ENCODE data around the gene GRAMD1B. TPM values are rescaled to one million over a fixed set of nuclear protein-coding genes. Genes with fewer than 3 reads are reported as not detected.
"Not testable (repeated sequence)": the region's sequence is repeated elsewhere in the genome, so short reads cannot be mapped to it uniquely, and the experiment has no call there.

GRAMD1B gene
- total RNA-seq, 4 donors from 2014 or later = under 0.01 to 6.5 (median 3.7) TPM

DNA sequence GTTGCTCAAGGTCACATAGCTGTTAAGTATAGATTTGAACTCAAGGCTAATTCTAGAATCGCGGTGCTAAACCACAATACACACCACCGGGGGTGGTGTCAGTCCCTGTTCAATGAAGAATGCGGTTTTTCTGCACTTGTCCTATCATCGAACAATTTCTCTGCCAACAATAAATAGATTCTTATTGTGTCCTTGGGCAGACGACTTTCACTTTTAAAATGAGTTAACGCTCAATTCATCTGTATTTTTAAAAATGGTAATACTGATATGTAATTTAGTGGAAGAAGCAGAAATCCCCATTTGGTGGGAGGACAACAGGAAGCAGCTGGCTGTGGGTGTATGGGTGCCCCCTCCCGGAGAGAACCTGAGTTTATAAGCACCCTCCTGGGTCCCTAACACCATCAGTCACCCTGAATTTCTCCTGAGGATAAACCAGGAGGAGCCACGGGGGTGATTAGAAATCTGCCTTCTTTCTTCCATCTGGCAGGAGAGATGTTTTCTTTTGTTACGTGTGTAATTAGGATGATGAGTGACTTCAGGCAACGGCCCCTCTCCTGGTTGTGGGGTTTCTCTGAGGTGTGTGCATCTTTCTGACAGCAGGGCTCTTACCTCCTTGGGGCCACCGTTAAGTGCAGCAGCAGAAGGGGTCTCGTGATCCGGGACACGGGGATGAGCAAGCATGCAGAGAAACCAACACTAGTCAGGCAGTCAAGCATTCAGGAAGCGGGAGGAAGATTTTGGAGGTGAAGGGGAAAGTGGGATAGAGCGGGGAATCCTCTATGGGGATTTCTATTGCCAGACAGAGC is 87.7 kb downstream of the GRAMD1B start:
- H3K36me3 ChIP-seq = no peaks in the 10 kb centered on the region
- no peaks in the 10 kb centered on the region for H3K4me1 ChIP-seq
- no peak overlapping the region for H3K4me3 ChIP-seq
- no peaks in the 10 kb centered on the region for H3K9me3 ChIP-seq
- intact Hi-C loops (cut with DNase I; ENCODE audit: low total_unique reads) = no loop called here
- TF ChIP-seq, protein P1, sequence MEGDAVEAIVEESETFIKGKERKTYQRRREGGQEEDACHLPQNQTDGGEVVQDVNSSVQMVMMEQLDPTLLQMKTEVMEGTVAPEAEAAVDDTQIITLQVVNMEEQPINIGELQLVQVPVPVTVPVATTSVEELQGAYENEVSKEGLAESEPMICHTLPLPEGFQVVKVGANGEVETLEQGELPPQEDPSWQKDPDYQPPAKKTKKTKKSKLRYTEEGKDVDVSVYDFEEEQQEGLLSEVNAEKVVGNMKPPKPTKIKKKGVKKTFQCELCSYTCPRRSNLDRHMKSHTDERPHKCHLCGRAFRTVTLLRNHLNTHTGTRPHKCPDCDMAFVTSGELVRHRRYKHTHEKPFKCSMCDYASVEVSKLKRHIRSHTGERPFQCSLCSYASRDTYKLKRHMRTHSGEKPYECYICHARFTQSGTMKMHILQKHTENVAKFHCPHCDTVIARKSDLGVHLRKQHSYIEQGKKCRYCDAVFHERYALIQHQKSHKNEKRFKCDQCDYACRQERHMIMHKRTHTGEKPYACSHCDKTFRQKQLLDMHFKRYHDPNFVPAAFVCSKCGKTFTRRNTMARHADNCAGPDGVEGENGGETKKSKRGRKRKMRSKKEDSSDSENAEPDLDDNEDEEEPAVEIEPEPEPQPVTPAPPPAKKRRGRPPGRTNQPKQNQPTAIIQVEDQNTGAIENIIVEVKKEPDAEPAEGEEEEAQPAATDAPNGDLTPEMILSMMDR (IDR thresholded peaks at IDR 0.05) = no peak
- DNase-seq = no peak
- H3K27me3 ChIP-seq = no peaks in the 10 kb centered on the region
- H3K27ac ChIP-seq = no peak overlapping the region

- TF ChIP-seq POLR2A (IDR thresholded peaks at IDR 0.05) = no peak
- H3K27ac ChIP-seq = no peak overlapping the region
- no peaks in the 10 kb centered on the region for H3K27me3 ChIP-seq
Measured at GRCh38 chr11:123518496-123519054, 88.5 kb downstream of the GRAMD1B start.

GRCh38 chr11:123519055-123519796 is 89.2 kb downstream of the GRAMD1B start:
- intact Hi-C loops (cut with DNase I; ENCODE audit: low total_unique reads) = no loop called here
- no peak overlapping the region for H3K27ac ChIP-seq
- H3K4me1 ChIP-seq = no peaks in the 10 kb centered on the region
- H3K36me3 ChIP-seq = no peaks in the 10 kb centered on the region
- TF ChIP-seq POLR2A (IDR thresholded peaks at IDR 0.05) = no peak
- TF ChIP-seq, protein P1 (IDR thresholded peaks at IDR 0.05) = no peak
- H3K27me3 ChIP-seq = no peaks in the 10 kb centered on the region
- DNase-seq = no peak
- H3K9me3 ChIP-seq = no peaks in the 10 kb centered on the region
- H3K4me3 ChIP-seq = no peak overlapping the region

More at GRCh38 chr11:123518496-123519054, 88.5 kb downstream of the GRAMD1B start:
- intact Hi-C loops (cut with DNase I; ENCODE audit: low total_unique reads) = no loop called here
- Histone ChIP-seq H3K4me1 (no peaks in the 10 kb centered on the region), H3K9me3 (no peaks in the 10 kb centered on the region), H3K4me3 (no peak overlapping the region), H3K36me3 (no peaks in the 10 kb centered on the region)
- no peak for DNase-seq

DNA sequence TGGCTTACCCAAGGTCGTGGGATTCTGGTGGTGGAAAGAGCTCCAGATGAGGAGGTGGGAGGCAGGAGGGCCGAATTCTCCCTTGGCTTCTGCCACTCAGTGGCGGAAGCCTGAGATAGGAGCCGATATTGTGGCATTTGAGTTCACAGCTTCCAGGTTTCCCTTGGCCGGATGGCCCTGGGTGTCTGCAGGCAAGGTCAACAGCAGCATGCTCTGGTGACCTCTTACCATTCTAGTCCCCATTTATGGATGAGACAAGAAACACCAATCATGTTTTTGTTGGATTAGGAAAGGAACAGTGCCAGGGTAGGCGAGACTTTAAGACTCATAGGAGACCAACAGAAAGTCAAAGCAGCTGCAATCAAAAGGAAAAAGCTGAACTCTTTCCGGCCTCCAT is 89.7 kb downstream of the GRAMD1B start:
- Histone ChIP-seq H3K9me3 (no peaks in the 10 kb centered on the region), H3K4me1 (no peaks in the 10 kb centered on the region), H3K4me3 (no peak overlapping the region), H3K36me3 (no peaks in the 10 kb centered on the region), H3K27me3 (no peaks in the 10 kb centered on the region), H3K27ac (no peak overlapping the region)
- intact Hi-C loops (cut with DNase I; ENCODE audit: low total_unique reads) = no loop called here
- no peak for DNase-seq
- TF ChIP-seq, protein P1 (IDR thresholded peaks at IDR 0.05) = no peak
- no peak for TF ChIP-seq POLR2A (IDR thresholded peaks at IDR 0.05)

- intact Hi-C loops (cut with DNase I; ENCODE audit: low total_unique reads); H3K4me1 ChIP-seq; DNase-seq; H3K27me3 ChIP-seq; H3K9me3 ChIP-seq; H3K36me3 ChIP-seq; H3K4me3 ChIP-seq; H3K27ac ChIP-seq: not testable (repeated sequence)
Measured at GRCh38 chr11:123520476-123520875, 90.4 kb downstream of the GRAMD1B start.

DNA sequence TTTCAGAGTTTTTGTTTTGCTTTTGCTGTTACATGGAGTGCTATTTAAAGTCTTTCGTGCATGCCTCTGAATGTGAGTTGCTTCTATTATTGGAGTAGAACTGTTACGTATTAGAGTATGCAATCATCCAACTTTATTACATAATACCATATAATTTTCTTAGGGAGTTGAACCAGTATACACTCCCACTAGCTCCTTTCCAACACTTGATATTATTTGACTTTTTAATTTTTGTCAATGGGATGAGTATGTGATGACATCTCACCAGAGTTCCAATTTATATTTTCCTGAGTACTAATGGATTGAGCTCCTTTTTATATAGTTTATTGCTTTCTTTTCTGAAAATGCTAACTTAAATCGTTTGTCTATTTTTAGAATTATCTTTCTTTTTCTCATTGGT is 90.9 kb downstream of the GRAMD1B start:
- no peaks in the 10 kb centered on the region for H3K36me3 ChIP-seq
- no peaks in the 10 kb centered on the region for H3K4me1 ChIP-seq
- intact Hi-C loops (cut with DNase I; ENCODE audit: low total_unique reads) = no loop called here
- H3K27me3 ChIP-seq = no peaks in the 10 kb centered on the region
- no peak overlapping the region for H3K27ac ChIP-seq
- H3K9me3 ChIP-seq = no peaks in the 10 kb centered on the region
- H3K4me3 ChIP-seq = no peak overlapping the region
- TF ChIP-seq, protein P1 (IDR thresholded peaks at IDR 0.05) = no peak
- no peak for DNase-seq
